PC-9 (cell line): ENCODE measurements around the gene ABHD4. TPM values are rescaled to one million over a fixed set of nuclear protein-coding genes. Genes with fewer than 3 reads are reported as not detected.

Experiments used
- BruUV-seq: library from RNA; stranded (reverse); fragments of 400-500 nt; replicated peaks from 2 replicates; lab custom pipeline; 2021; lab: Mats Ljungman, UMichigan
- CTCF ChIA-PET: fragments of 300-600 bp; sonication (Branson Sonifier 250); formaldehyde crosslinking; loops from one replicate; lab custom pipeline; 2022; ENCODE audit warnings: antibody characterized with exemption; lab: Charles Lee
- POLR2A ChIA-PET: fragments of 300-600 bp; sonication (Branson Sonifier 250); formaldehyde crosslinking; loops from one replicate; lab custom pipeline; 2022; ENCODE audit warnings: antibody characterized with exemption; ENCODE audit not compliant: unreplicated experiment; lab: Charles Lee
- DNase-seq, 2 experiments: peaks; one replicate each; pipeline versions ENCODE4 v3.0.0 to v3.0.0-alpha.2; 2015 to 2022; ENCODE audit warnings: mixed read lengths in 1 of 2
- H2AFZ ChIP-seq: fragments of 200-600 bp; sonication (generic); 2 replicates; pipeline ENCODE4 v1.8.1; 2017; ENCODE audit warnings: antibody characterized with exemption
- H3F3A ChIP-seq: fragments of 200-600 bp; sonication (generic); 2 replicates; pipeline ENCODE4 v1.8.1; 2017; ENCODE audit warnings: antibody characterized with exemption, mild to moderate bottlenecking, low read depth; ENCODE audit not compliant: insufficient read depth
- H3K27ac ChIP-seq: fragments of 200-600 bp; sonication (generic); 2 replicates; pipeline ENCODE4 v1.6.1; 2016; ENCODE audit warnings: mixed run types
- H3K27me3 ChIP-seq: fragments of 200-600 bp; sonication (generic); 2 replicates; pipeline ENCODE4 v1.6.1; 2016; ENCODE audit warnings: low read depth, mixed run types; ENCODE audit not compliant: insufficient read depth
- H3K36me3 ChIP-seq: fragments of 200-600 bp; sonication (generic); 2 replicates; pipeline ENCODE4 v1.6.1; 2016; ENCODE audit warnings: low read depth, mixed run types
- H3K4me1 ChIP-seq: fragments of 200-600 bp; sonication (generic); replicated peaks from 2 replicates; pipeline ENCODE4 v1.6.1; 2016; ENCODE audit warnings: mixed run types; ENCODE audit not compliant: insufficient read depth
- H3K4me2 ChIP-seq: fragments of 200-600 bp; sonication (generic); 2 replicates; pipeline ENCODE4 v1.6.1; 2017; ENCODE audit warnings: mixed run types
- H3K4me3 ChIP-seq: fragments of 200-600 bp; sonication (generic); 2 replicates; pipeline ENCODE4 v1.6.1; 2016; ENCODE audit warnings: mixed run types
- H3K79me2 ChIP-seq: fragments of 200-600 bp; sonication (generic); 2 replicates; pipeline ENCODE4 v1.6.1; 2017; ENCODE audit warnings: low read depth, mixed run types
- H3K9me2 ChIP-seq: fragments of 200-600 bp; sonication (generic); 2 replicates; pipeline ENCODE4 v1.8.1; 2017; ENCODE audit warnings: mild to moderate bottlenecking; ENCODE audit not compliant: insufficient read depth
- H3K9me3 ChIP-seq: fragments of 200-600 bp; sonication (generic); 2 replicates; pipeline ENCODE4 v1.8.1; 2016; ENCODE audit warnings: low read depth; ENCODE audit not compliant: insufficient read depth
- H4K20me1 ChIP-seq: fragments of 200-600 bp; sonication (generic); 2 replicates; pipeline ENCODE4 v1.8.1; 2017; ENCODE audit not compliant: insufficient read depth
- EZH2 ChIP-seq: fragments of 200-600 bp; sonication (generic); IDR thresholded peaks from 2 replicates; pipeline ENCODE4 v1.8.0; 2017; ENCODE audit warnings: antibody characterized with exemption, low read depth
- intact Hi-C: fragments of 100-400 bp; cut with micrococcal nuclease; formaldehyde crosslinking; loops from one replicate; pipeline ENCODE4 v1.10.0; 2022; ENCODE audit not compliant: unreplicated experiment
- total RNA-seq: library from RNA; stranded (reverse); gene quantifications from 2 replicates; pipeline ENCODE4 v1.2.3, GENCODE V29; 2021
- TF ChIP-seq, protein P1 (sequence below): fragments of 200-600 bp; sonication (generic); conservative IDR thresholded peaks from 2 replicates; pipeline ENCODE4 v1.6.1; 2017; ENCODE audit warnings: mixed run types, antibody characterized with exemption, mild to moderate bottlenecking, moderate library complexity

ABHD4 gene
- total RNA-seq, 1 experiment from 2014 or later: 83.2 TPM

DNA sequence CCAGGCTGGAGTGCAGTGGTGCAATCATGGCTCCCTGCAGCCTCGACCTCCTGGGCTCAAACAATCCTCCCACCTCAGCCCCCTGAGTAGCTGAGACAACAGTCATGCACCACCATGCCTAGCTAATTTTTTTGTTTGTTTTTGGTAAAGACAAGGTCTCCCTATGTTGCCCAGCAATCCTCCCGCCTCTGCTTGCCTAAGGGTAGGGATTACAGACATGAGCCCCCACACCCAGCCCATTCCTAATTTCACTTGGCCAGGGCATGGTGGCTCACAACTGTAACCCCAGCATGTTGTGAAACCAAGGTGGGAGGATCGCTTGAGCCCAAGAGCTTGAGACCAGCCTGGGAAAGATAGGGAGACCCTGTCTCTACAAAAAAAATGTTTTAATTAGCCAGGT lies 18.2 kb upstream of the ABHD4 start:
- Histone ChIP-seq H3K9me3 (no peaks in the 10 kb centered on the region), H3K4me3 (no peak overlapping the region), H3K36me3 (peaks cover 7% of the 10 kb centered on the region; the same call in 1 of the 2 replicates), H4K20me1 (peaks cover 5% of the 10 kb centered on the region; the same call in 1 of the 2 replicates), H3K27ac (no peak overlapping the region), H3K4me2 (no peak overlapping the region), H3F3A (no peaks in the 10 kb centered on the region), H3K79me2 (peaks cover 44% of the 10 kb centered on the region), H3K9me2 (no peaks in the 10 kb centered on the region), H2AFZ (no peak overlapping the region), H3K27me3 (no peaks in the 10 kb centered on the region), H3K4me1 (no peaks in the 10 kb centered on the region)
- BruUV-seq: no TSS peak
- POLR2A ChIA-PET: no interaction called here
- no peak for TF ChIP-seq EZH2
- TF ChIP-seq, protein P1, sequence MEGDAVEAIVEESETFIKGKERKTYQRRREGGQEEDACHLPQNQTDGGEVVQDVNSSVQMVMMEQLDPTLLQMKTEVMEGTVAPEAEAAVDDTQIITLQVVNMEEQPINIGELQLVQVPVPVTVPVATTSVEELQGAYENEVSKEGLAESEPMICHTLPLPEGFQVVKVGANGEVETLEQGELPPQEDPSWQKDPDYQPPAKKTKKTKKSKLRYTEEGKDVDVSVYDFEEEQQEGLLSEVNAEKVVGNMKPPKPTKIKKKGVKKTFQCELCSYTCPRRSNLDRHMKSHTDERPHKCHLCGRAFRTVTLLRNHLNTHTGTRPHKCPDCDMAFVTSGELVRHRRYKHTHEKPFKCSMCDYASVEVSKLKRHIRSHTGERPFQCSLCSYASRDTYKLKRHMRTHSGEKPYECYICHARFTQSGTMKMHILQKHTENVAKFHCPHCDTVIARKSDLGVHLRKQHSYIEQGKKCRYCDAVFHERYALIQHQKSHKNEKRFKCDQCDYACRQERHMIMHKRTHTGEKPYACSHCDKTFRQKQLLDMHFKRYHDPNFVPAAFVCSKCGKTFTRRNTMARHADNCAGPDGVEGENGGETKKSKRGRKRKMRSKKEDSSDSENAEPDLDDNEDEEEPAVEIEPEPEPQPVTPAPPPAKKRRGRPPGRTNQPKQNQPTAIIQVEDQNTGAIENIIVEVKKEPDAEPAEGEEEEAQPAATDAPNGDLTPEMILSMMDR: no peak
- no peak for DNase-seq
- intact Hi-C loops: no loop called here
- CTCF ChIA-PET: no interaction called here

DNA sequence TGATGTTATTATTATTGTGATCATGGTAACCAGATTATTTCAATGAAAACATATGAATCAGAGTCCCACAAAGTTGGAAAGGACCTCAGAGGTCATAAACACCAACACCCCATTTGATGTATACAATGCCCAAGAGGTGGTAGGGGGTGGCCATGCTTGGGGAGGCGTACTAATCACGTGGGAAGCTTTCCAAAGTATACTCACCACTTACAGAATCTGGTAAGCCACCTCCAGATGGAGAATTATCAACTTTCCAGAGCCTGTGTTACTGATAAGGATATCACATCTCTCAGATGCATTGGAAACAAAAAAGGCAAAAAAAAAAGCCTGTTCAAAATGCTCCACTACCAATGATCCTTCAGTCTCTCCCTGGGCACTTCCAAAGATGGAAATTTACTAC lies 17.5 kb upstream of the ABHD4 start:
- Histone ChIP-seq H3K27ac (no peak overlapping the region), H3K4me3 (no peak overlapping the region), H2AFZ (no peak overlapping the region), H3K79me2 (peaks cover 47% of the 10 kb centered on the region), H3K4me1 (no peaks in the 10 kb centered on the region), H3K9me2 (no peaks in the 10 kb centered on the region), H4K20me1 (peaks cover 5% of the 10 kb centered on the region; the same call in 1 of the 2 replicates), H3K9me3 (no peaks in the 10 kb centered on the region), H3F3A (no peaks in the 10 kb centered on the region), H3K27me3 (no peaks in the 10 kb centered on the region), H3K36me3 (peaks cover 5% of the 10 kb centered on the region; the same call in 1 of the 2 replicates), H3K4me2 (no peak overlapping the region)
- no TSS peak for BruUV-seq
- TF ChIP-seq, protein P1: no peak
- TF ChIP-seq EZH2: no peak
- no peak for DNase-seq
- intact Hi-C loops: no loop called here
- ChIA-PET CTCF (interaction anchor here (0.6 kb wide), 1 partner anchor 327 kb away, joined by 4 read pairs; no protein-coding TSS in a partner anchor), POLR2A (no interaction called here)

DNA sequence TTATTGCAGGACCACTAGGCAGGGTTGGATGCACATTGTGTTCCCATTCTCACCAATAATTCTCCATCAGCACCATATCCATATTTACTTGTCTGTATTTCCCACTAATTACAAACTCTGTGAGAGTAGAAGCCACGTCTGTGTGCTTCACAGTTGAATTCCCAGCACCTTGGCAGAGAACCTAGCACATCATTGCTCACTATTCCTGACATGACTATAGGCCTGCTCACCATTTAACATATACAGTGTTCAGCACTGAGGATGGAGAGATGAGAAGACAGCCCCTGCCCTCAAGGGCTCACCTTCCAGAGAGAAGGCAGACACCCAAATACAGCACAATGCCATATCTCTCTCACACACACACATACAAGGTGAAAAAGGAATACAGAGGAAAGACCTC lies 14.1 kb upstream of the ABHD4 start:
- Histone ChIP-seq H3F3A (no peaks in the 10 kb centered on the region), H3K4me3 (no peak overlapping the region), H3K4me1 (peaks cover 10% of the 10 kb centered on the region), H3K9me2 (no peaks in the 10 kb centered on the region), H3K79me2 (peaks cover 65% of the 10 kb centered on the region), H2AFZ (no peak overlapping the region), H3K27ac (no peak overlapping the region), H3K36me3 (peaks cover 5% of the 10 kb centered on the region; the same call in 1 of the 2 replicates), H3K27me3 (no peaks in the 10 kb centered on the region), H3K9me3 (no peaks in the 10 kb centered on the region), H4K20me1 (peaks cover 4% of the 10 kb centered on the region; the same call in 1 of the 2 replicates), H3K4me2 (no peak overlapping the region)
- CTCF ChIA-PET: no interaction called here
- no TSS peak for BruUV-seq
- POLR2A ChIA-PET: interaction anchor here (0.7 kb wide), 2 partner anchors 9 to 18 kb away, joined by 3 to 9 read pairs; no protein-coding TSS in a partner anchor
- intact Hi-C loops: no loop called here
- no peak for DNase-seq
- TF ChIP-seq, protein P1: no peak
- no peak for TF ChIP-seq EZH2
